Skin epidermis (tissue), 12 donors: ENCODE data around the gene CAVIN3.

Experiments used
- H3K27ac ChIP-seq, 21 experiments: fragments of 200-600 bp; sonication (generic) in 11 of 21; one replicate each; pipeline ENCODE4 v1.5.0; 2020; ENCODE audit warnings: mild to moderate bottlenecking in 3 of 21, inconsistent platforms in 2 of 21, moderate library complexity in 2 of 21
- H3K4me3 ChIP-seq, 7 experiments: fragments of 200-600 bp; sonication (generic) in 2 of 7; one replicate each; pipeline ENCODE4 v1.5.0; 2020; ENCODE audit warnings: inconsistent platforms in 2 of 7, mild to moderate bottlenecking in 2 of 7, moderate library complexity in 1 of 7

CAVIN3 gene

GRCh38 chr11:6327806-6328205 is 7.5 kb upstream of the CAVIN3 start:
- Histone ChIP-seq H3K27ac (peak overlapping the region in 1 of 21 experiments; percentile 7), H3K4me3 (no peak overlapping the region)

- peak overlapping the region in 2 of 21 experiments; percentile 15 to 59 for H3K27ac ChIP-seq
- no peak overlapping the region for H3K4me3 ChIP-seq
Observed at GRCh38 chr11:6326985-6327384, 6.7 kb upstream of the CAVIN3 start.

GRCh38 chr11:6326303-6326702 is 6.0 kb upstream of the CAVIN3 start:
- Histone ChIP-seq H3K27ac (peak overlapping the region in 5 of 21 experiments; percentile 15 to 59 (median 25)), H3K4me3 (no peak overlapping the region)

GRCh38 chr11:6323291-6323905 is 3.1 kb upstream of the CAVIN3 start:
- peak overlapping the region in 2 of 21 experiments; percentile 33 to 95 for H3K27ac ChIP-seq
- H3K4me3 ChIP-seq = no peak overlapping the region

- H3K4me3 ChIP-seq = no peak overlapping the region
Observed at GRCh38 chr11:6321961-6322362, 1.7 kb upstream of the CAVIN3 start.

GRCh38 chr11:6321356-6321755 is 1.1 kb upstream of the CAVIN3 start:
- Histone ChIP-seq H3K4me3 (peak overlapping the region in 2 of 7 experiments; percentile 49 to 64), H3K27ac (peak overlapping the region in 20 of 21 experiments; percentile 86 to 99 (median 94))

More at GRCh38 chr11:6321961-6322362, 1.7 kb upstream of the CAVIN3 start:
- peak overlapping the region in 20 of 21 experiments; percentile 19 to 99 (median 94) for H3K27ac ChIP-seq

- Histone ChIP-seq H3K4me3 (peak overlapping the region; percentile 44 to 68 (median 59)), H3K27ac (peak overlapping the region; percentile 63 to 99 (median 94))
Observed at GRCh38 chr11:6319704-6320410, 444 bp downstream of the CAVIN3 start.

- peak overlapping the region; percentile 44 to 68 (median 59) for H3K4me3 ChIP-seq
- peak overlapping the region; percentile 51 to 99 (median 94) for H3K27ac ChIP-seq
Observed at GRCh38 chr11:6319001-6319703, 1.1 kb downstream of the CAVIN3 start.

- peak overlapping the region in 2 of 7 experiments; percentile 44 to 49 for H3K4me3 ChIP-seq
Observed at GRCh38 chr11:6318204-6318603, 2.1 kb downstream of the CAVIN3 start.

GRCh38 chr11:6315811-6316425 is 4.4 kb downstream of the CAVIN3 start:
- H3K27ac ChIP-seq = no peak overlapping the region

More at GRCh38 chr11:6318204-6318603, 2.1 kb downstream of the CAVIN3 start:
- peak overlapping the region in 9 of 21 experiments; percentile 86 to 99 (median 94) for H3K27ac ChIP-seq

GRCh38 chr11:6312106-6312505 is 8.2 kb downstream of the CAVIN3 start:
- Histone ChIP-seq H3K4me3 (no peak overlapping the region), H3K27ac (no peak overlapping the region)

More at GRCh38 chr11:6315811-6316425, 4.4 kb downstream of the CAVIN3 start:
- H3K4me3 ChIP-seq = no peak overlapping the region

GRCh38 chr11:6307876-6308275 is 12.4 kb downstream of the CAVIN3 start:
- H3K4me3 ChIP-seq = no peak overlapping the region
- H3K27ac ChIP-seq = no peak overlapping the region

GRCh38 chr11:6305297-6305696 is 15.0 kb downstream of the CAVIN3 start:
- Histone ChIP-seq H3K4me3 (no peak overlapping the region), H3K27ac (no peak overlapping the region)

- Histone ChIP-seq H3K27ac (no peak overlapping the region), H3K4me3 (no peak overlapping the region)
Observed at GRCh38 chr11:6303661-6304060, 16.6 kb downstream of the CAVIN3 start.

GRCh38 chr11:6301096-6301495 is 19.2 kb downstream of the CAVIN3 start:
- Histone ChIP-seq H3K27ac (no peak overlapping the region), H3K4me3 (no peak overlapping the region)

- Histone ChIP-seq H3K27ac (no peak overlapping the region), H3K4me3 (no peak overlapping the region)
Observed at GRCh38 chr11:6300325-6300724, 20.0 kb downstream of the CAVIN3 start.

GRCh38 chr11:6298605-6299004 is 21.7 kb downstream of the CAVIN3 start:
- no peak overlapping the region for H3K4me3 ChIP-seq
- no peak overlapping the region for H3K27ac ChIP-seq

- H3K27ac ChIP-seq = no peak overlapping the region
- no peak overlapping the region for H3K4me3 ChIP-seq
Observed at GRCh38 chr11:6297831-6298230, 22.5 kb downstream of the CAVIN3 start.

GRCh38 chr11:6285019-6285418 is 35.3 kb downstream of the CAVIN3 start:
- no peak overlapping the region for H3K27ac ChIP-seq
- H3K4me3 ChIP-seq = no peak overlapping the region

- H3K27ac ChIP-seq = no peak overlapping the region
Observed at GRCh38 chr11:6284250-6284649, 36.1 kb downstream of the CAVIN3 start.

More at GRCh38 chr11:6284250-6284649, 36.1 kb downstream of the CAVIN3 start:
- no peak overlapping the region for H3K4me3 ChIP-seq
